ENCODE data around the gene SPINT3. TPM values are rescaled to one million over a fixed set of nuclear protein-coding genes. Genes with fewer than 3 reads are reported as not detected.

The SPINT3 gene
- total RNA-seq, 1 donor from 2014 or later, result not detected

DNA sequence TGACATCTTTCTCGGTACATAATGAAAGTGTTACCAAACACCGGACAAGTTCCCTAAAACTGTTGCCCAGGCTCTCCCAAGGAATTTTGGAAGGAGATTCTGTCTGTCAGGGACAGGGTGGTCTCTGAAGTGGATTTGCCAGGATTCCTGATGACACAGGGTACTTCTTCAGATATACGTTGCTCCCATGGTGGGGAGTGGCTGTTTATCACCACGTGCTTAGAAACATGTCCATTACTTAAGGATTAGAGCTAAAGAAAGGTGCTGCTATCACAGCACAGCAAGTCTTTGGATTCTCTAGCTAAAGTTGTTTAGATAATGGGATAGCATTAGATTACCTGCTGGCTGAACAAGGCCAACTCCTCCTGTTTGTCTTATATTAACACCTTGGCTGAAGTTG lies 6.3 kb downstream of the SPINT3 start:
- no peak for DNase-seq (ENCODE audit: extremely low spot score in 2 of 2)
- no peaks in the 10 kb centered on the region for H3K36me3 ChIP-seq
- no peaks in the 10 kb centered on the region for H3K4me1 ChIP-seq
- no peak overlapping the region for H3K4me3 ChIP-seq
- no peaks in the 10 kb centered on the region for H3K9me3 ChIP-seq
- intact Hi-C loops (cut with DNase I), result no loop called here
- no peak for TF ChIP-seq POLR2AphosphoS5 (IDR thresholded peaks at IDR 0.05; ENCODE audit: insufficient read depth in 1 of 2, low read depth in 1 of 2)
- TF ChIP-seq, protein P1, sequence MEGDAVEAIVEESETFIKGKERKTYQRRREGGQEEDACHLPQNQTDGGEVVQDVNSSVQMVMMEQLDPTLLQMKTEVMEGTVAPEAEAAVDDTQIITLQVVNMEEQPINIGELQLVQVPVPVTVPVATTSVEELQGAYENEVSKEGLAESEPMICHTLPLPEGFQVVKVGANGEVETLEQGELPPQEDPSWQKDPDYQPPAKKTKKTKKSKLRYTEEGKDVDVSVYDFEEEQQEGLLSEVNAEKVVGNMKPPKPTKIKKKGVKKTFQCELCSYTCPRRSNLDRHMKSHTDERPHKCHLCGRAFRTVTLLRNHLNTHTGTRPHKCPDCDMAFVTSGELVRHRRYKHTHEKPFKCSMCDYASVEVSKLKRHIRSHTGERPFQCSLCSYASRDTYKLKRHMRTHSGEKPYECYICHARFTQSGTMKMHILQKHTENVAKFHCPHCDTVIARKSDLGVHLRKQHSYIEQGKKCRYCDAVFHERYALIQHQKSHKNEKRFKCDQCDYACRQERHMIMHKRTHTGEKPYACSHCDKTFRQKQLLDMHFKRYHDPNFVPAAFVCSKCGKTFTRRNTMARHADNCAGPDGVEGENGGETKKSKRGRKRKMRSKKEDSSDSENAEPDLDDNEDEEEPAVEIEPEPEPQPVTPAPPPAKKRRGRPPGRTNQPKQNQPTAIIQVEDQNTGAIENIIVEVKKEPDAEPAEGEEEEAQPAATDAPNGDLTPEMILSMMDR (IDR thresholded peaks at IDR 0.05), result no peak
- no peaks in the 10 kb centered on the region for H3K27me3 ChIP-seq
- no peak overlapping the region for H3K27ac ChIP-seq

DNA sequence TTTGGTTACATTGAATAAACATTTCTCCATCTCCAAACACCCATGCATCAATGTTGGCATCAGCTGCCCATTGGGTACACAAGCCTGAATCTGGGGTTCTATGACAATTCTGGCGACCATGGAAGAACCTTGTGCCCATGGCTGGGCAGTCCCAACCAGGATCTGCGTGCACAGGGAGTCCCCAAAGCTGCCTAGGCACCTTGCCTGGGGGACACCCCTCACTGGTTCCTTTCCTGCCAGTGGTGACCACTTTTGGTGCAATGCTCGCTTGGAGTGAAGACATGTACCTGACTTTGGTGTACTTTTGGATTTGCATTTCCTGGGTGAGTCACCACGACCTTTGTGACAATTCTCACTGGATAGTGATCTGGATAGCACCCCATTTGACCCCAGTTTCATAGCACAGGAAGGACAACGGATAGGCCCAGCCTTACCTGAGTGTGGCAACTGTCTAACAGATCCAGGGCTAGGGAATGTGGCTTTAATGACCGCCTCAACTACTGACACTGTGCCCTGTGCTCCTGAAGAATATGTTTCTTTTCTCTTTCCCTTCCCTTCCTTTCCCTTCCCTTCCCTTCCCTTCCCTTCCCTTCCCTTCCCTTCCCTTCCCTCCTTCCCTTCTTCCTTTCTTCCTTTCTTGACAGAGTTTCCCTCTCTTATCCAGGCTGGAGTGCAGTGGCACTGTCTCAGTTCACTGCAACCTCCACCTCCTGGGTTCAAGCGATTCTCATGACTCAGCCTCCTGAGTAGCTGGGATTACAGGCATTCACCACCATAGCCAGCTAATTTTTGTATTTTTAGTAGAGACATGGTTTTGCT lies 7.1 kb downstream of the SPINT3 start:
- H3K9me3 ChIP-seq, result no peaks in the 10 kb centered on the region
- no peaks in the 10 kb centered on the region for H3K27me3 ChIP-seq
- intact Hi-C loops (cut with DNase I), result no loop called here
- no peak overlapping the region for H3K4me3 ChIP-seq
- TF ChIP-seq POLR2AphosphoS5 (IDR thresholded peaks at IDR 0.05; ENCODE audit: insufficient read depth in 1 of 2, low read depth in 1 of 2) (no peak), POLR2A (IDR thresholded peaks at IDR 0.05) (no peak)
- TF ChIP-seq, protein P1 (IDR thresholded peaks at IDR 0.05), result no peak
- no peaks in the 10 kb centered on the region for H3K36me3 ChIP-seq
- H3K4me1 ChIP-seq, result no peaks in the 10 kb centered on the region
- peak in 1 of 2 donors; percentile 54 for DNase-seq (ENCODE audit: extremely low spot score in 2 of 2)
- H3K27ac ChIP-seq, result no peak overlapping the region

DNA sequence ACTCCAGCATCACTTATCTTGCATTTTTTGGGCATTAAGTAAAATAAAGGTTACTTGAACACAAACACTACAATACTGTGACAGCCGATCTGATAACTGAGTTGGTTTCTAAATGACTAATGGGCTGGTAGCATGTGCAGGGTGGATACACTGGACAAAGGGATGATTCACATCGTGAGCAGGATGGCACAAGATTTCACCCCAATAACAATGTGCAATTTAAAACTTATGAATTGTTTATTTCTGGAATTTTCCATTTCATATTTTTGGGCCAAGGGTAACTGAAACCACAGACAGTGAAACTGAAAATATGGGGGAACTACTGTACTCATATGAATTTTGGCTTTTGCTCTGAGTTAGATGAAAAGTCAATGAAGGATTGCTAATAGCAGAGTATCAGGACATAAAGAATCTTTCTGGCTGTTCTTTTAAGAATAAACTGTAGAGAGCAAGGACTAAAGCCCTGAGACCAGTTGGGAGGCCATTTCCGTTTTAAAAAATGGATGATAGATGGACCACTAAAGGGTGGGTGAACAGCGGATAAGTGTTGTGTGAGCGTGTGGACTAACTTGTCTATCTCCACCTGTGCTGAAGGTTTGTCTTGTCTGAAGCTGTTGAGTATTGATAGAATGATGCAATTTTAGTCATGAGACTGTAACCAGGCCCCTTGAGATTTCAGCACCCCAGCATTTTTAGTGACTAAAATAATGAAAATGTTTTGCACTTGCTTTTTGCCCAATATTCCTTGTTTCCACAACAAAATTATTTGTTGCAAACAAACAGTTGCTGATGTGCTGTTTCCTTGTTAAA lies 8.2 kb downstream of the SPINT3 start:
- Histone ChIP-seq H3K4me3 (no peak overlapping the region), H3K27me3 (no peaks in the 10 kb centered on the region), H3K27ac (no peak overlapping the region), H3K9me3 (no peaks in the 10 kb centered on the region), H3K36me3 (no peaks in the 10 kb centered on the region), H3K4me1 (no peaks in the 10 kb centered on the region)
- peak in 1 of 2 donors; percentile 8 for DNase-seq (ENCODE audit: extremely low spot score in 2 of 2)
- intact Hi-C loops (cut with DNase I), result no loop called here
- TF ChIP-seq POLR2A (IDR thresholded peaks at IDR 0.05), result no peak
- peak in 1 of 2 donors; percentile 52 for TF ChIP-seq POLR2AphosphoS5 (IDR thresholded peaks at IDR 0.05; ENCODE audit: insufficient read depth in 1 of 2, low read depth in 1 of 2)

DNA sequence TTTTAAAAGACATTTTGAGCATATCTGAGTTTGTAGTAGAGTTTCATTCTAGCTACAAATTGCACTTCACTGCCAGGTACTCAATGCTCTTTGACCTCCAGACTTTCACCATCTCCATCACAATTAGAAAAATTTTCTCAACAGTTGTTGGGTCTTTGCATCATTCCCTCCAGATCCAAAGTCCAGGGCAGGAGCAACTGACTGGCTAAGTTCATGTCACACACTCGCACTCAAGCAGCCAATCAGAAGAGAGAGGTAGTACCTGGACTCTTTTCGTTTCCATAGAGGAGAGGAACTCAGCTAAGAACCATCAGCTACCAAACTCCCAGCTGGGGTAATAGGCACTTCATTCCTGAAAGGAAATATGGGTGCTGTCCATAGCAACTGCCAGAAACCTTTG lies 9.0 kb downstream of the SPINT3 start:
- intact Hi-C loops (cut with DNase I), result no loop called here
- no peaks in the 10 kb centered on the region for H3K36me3 ChIP-seq
- H3K9me3 ChIP-seq, result no peaks in the 10 kb centered on the region
- peak in 1 of 2 donors; percentile 37 for DNase-seq (ENCODE audit: extremely low spot score in 2 of 2)
- no peak overlapping the region for H3K27ac ChIP-seq
- TF ChIP-seq, protein P1 (IDR thresholded peaks at IDR 0.05), result no peak
- TF ChIP-seq POLR2AphosphoS5 (IDR thresholded peaks at IDR 0.05; ENCODE audit: insufficient read depth in 1 of 2, low read depth in 1 of 2) (no peak), POLR2A (IDR thresholded peaks at IDR 0.05) (no peak)
- H3K4me1 ChIP-seq, result no peaks in the 10 kb centered on the region
- H3K27me3 ChIP-seq, result no peaks in the 10 kb centered on the region
- no peak overlapping the region for H3K4me3 ChIP-seq

DNA sequence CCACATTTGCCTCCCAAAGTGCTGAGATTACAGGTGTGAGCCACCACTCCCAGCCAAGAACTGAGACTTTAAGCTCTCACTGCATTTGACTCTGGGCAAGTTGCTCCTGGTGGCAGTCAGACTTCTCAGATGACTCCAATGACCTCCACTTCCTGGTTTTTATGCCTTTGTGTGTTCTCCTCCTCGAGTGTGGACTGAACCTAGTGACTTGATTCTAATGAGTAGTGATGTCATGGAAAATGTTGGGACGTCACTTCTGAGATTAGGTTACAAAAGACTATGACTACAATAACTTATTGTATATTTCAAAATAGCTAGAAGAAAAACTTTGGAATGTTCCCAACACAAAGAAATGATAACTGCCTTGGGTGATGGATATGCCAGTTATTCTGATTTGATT lies 12.0 kb downstream of the SPINT3 start:
- Histone ChIP-seq H3K4me3 (no peak overlapping the region), H3K27me3 (no peaks in the 10 kb centered on the region), H3K27ac (no peak overlapping the region), H3K4me1 (no peaks in the 10 kb centered on the region), H3K9me3 (no peaks in the 10 kb centered on the region), H3K36me3 (no peaks in the 10 kb centered on the region)
- intact Hi-C loops (cut with DNase I), result no loop called here
- TF ChIP-seq POLR2A (IDR thresholded peaks at IDR 0.05), result no peak
- TF ChIP-seq POLR2AphosphoS5 (IDR thresholded peaks at IDR 0.05; ENCODE audit: insufficient read depth in 1 of 2, low read depth in 1 of 2), result no peak
- TF ChIP-seq, protein P1 (IDR thresholded peaks at IDR 0.05), result no peak
- no peak for DNase-seq (ENCODE audit: extremely low spot score in 2 of 2)
